Esophagus muscularis mucosa (tissue), 4 donors: Measurements from ENCODE around the gene KRT38.

Experiments used
- EP300 ChIP-seq: sonication (generic); formaldehyde crosslinking; IDR thresholded peaks from one replicate; pipeline ENCODE4 v1.6.1; 2017; ENCODE audit warnings: antibody characterized with exemption
- POLR2A ChIP-seq: fragments of 450-650 bp; IDR thresholded peaks from one replicate; pipeline ENCODE4 v1.6.1; 2017; ENCODE audit warnings: antibody characterized with exemption, moderate library complexity, mild to moderate bottlenecking, low read depth
- POLR2AphosphoS5 ChIP-seq, 2 donors: sonication (generic); formaldehyde crosslinking; IDR thresholded peaks; one replicate each; pipeline ENCODE4 v1.6.1; 2017; ENCODE audit warnings: antibody characterized with exemption in 2 of 2
- TF ChIP-seq, protein P1 (sequence below), 3 experiments: fragments of 200-600 bp in 2 of 3; fragments of 450-650 bp in 1 of 3; sonication (generic) in 2 of 3; IDR thresholded peaks; one replicate each; pipeline ENCODE4 v1.5.1; 2017 to 2019; ENCODE audit warnings: antibody characterized with exemption in 3 of 3, mild to moderate bottlenecking in 2 of 3, moderate library complexity in 1 of 3

DNA sequence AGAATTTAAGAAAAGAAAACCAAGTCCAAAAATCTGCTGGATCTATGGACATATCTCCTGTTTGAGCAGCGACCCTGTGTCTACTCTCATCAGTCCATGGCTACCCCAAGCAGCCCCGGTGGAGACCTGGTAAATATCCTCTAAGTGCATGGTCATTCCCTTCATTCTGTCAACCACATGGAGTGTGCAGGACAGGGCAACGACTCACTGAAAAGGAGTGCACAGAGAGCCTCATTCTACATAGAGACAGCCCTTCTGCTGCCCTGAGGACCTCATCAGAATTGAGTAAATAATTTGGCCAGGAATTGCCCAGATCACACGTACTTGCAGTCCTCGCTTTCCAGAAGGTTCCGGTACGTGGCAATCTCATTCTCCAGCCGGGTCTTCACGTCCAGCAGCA is 3.0 kb downstream of the KRT38 start:
- TF ChIP-seq POLR2AphosphoS5 (IDR thresholded peaks at IDR 0.05) = no peak
- TF ChIP-seq, protein P1, sequence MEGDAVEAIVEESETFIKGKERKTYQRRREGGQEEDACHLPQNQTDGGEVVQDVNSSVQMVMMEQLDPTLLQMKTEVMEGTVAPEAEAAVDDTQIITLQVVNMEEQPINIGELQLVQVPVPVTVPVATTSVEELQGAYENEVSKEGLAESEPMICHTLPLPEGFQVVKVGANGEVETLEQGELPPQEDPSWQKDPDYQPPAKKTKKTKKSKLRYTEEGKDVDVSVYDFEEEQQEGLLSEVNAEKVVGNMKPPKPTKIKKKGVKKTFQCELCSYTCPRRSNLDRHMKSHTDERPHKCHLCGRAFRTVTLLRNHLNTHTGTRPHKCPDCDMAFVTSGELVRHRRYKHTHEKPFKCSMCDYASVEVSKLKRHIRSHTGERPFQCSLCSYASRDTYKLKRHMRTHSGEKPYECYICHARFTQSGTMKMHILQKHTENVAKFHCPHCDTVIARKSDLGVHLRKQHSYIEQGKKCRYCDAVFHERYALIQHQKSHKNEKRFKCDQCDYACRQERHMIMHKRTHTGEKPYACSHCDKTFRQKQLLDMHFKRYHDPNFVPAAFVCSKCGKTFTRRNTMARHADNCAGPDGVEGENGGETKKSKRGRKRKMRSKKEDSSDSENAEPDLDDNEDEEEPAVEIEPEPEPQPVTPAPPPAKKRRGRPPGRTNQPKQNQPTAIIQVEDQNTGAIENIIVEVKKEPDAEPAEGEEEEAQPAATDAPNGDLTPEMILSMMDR (IDR thresholded peaks at IDR 0.05) = no peak
- TF ChIP-seq EP300 = no peak
- TF ChIP-seq POLR2A = no peak
